Ramos (cell line): ENCODE data around the gene CHST4.
"Not testable (repeated sequence)": the region's sequence is repeated elsewhere in the genome, so short reads cannot be mapped to it uniquely, and the experiment has no call there.

ENCODE experiments used
- in situ Hi-C: fragments of 300-500 bp; cut with MboI; formaldehyde crosslinking; loops from one replicate; pipeline ENCODE4 v1.14.3; 2022; ENCODE audit warnings: low sequenced_read_pairs; ENCODE audit not compliant: unreplicated experiment

CHST4 gene

DNA sequence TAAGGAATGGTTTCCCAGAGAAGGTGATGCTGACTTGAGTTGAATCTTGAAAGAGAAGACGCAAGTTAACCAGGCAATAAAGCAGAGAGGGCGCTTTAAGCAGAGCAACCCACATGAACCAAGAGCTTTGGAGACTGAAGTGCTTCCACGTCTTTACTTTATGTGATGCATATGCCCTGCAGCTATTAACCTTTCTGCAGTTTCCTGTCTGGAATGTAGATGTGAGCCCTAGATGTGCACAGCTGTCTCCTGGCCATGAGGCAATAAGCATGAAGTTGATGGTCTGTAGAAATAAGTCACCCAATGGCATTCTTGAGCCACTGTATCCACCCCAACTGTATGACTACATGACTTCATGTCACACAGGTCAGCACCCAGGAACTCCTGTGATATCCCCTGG lies 5.7 kb upstream of the CHST4 start:
- in situ Hi-C loops: no loop called here

DNA sequence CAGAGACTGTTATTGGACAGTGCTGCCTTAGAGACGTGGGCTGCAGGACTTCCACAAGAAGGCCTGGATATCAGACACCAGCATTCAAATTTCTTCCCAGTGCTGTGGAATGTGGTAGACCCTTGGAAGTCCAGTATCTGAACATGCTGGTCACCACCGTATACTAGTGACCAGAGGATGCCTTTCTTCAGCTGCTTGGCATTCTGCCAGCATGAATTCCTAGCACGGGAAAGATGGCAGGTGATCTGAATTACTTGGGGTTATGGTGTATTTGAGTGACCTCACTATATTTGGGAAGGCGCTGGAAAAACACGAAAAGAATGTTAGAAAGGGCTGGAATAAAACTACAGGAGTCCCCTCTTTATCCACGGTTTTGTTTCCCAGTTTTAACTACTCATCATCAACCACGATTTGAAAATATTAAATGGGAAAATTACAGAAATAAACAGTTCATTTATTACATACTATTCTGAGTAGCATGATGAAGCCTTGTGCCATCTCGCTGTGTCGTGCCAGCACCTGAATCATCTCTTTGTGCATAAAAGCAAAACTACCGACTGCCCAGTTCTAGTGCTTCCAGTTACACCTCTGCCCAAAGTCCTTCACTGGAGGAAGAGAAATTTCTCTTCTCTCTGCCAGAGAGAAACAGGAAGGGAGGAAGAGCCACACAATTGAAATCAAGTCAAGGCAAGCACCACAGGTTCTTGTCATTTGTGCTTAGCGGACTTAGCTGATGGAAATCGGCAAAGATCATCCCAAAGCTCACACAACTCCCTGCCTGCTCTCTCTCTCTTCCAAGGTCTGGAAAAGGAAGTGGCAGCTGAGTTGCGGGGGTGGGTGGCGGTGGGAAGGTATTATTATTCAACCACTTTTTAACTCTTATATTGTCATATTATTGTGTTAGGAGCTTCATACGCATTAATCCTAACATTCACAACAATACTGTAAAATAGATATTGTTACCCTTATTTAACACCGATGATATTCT lies 1.4 kb upstream of the CHST4 start:
- in situ Hi-C loops: no loop called here

DNA sequence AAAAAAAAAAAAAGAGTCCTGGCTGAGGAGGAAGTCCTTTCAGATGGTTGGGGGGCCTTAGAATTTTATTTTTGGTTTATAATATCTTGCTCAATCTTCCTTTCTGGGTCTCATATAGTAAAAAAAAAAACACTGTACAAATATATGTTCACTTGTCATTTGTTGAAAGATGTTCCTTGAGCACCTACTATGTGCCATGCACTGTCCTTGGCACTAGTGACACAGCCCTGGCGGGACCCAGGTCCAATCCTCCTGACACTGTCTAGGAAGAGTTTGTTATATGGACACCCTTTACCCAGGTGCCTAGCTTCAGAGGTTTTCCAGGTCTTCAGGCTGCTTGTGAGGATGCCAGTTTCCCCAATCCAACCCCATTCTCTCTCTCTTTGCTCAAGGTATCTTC lies 2.0 kb downstream of the CHST4 start:
- in situ Hi-C loops: no loop called here

DNA sequence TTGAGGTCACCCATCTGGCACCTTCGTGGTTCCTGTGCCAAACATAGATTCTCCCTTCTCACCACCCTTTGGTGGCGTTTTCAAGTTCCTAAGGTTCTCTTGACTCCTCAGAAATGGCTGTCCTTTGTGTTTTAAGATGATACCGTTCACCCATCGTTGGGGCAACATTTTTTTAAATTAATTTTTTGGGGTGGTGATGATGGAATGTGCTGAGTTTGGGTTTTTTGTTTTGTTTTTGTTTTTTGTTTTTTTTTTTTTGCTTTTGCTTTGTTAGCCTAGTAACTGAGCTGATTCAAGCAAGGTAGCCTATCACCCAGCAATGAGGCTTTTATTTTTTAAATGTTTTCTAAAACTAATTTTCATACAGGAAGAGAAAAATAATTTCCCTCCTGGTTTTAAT lies 2.6 kb downstream of the CHST4 start:
- in situ Hi-C loops: no loop called here

DNA sequence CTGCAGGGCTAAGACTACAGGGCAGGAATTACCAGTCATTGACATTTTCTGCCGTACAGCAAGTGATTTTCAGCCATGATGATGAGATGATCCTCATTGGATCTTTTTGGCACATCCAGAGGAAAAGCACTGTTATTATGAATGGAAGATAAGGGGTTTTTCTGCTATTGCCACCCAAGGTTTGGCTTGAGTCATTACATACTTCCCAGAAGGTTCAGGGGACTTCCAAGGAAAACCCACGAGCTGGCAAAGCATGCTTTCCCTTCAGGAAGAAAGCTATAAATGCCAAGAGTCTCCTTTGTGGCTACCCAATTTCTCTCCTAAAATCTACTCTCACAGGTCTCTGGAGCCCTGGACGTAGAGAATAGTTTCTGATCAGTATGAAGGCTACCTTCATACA lies 6.1 kb downstream of the CHST4 start:
- in situ Hi-C loops: no loop called here

DNA sequence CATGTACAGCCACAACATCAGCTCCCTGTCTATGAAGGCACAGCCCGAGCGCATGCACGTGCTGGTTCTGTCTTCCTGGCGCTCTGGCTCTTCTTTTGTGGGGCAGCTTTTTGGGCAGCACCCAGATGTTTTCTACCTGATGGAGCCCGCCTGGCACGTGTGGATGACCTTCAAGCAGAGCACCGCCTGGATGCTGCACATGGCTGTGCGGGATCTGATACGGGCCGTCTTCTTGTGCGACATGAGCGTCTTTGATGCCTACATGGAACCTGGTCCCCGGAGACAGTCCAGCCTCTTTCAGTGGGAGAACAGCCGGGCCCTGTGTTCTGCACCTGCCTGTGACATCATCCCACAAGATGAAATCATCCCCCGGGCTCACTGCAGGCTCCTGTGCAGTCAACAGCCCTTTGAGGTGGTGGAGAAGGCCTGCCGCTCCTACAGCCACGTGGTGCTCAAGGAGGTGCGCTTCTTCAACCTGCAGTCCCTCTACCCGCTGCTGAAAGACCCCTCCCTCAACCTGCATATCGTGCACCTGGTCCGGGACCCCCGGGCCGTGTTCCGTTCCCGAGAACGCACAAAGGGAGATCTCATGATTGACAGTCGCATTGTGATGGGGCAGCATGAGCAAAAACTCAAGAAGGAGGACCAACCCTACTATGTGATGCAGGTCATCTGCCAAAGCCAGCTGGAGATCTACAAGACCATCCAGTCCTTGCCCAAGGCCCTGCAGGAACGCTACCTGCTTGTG lies 10.7 kb downstream of the CHST4 start:
- in situ Hi-C loops: no loop called here

DNA sequence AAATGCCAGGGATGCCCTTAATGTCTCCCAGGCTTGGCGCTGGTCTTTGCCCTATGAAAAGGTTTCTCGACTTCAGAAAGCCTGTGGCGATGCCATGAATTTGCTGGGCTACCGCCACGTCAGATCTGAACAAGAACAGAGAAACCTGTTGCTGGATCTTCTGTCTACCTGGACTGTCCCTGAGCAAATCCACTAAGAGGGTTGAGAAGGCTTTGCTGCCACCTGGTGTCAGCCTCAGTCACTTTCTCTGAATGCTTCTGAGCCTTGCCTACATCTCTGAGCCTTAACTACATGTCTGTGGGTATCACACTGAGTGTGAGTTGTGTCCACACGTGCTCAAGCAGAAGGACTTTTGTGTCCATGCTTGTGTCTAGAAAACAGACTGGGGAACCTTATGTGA lies 11.4 kb downstream of the CHST4 start:
- in situ Hi-C loops: no loop called here

DNA sequence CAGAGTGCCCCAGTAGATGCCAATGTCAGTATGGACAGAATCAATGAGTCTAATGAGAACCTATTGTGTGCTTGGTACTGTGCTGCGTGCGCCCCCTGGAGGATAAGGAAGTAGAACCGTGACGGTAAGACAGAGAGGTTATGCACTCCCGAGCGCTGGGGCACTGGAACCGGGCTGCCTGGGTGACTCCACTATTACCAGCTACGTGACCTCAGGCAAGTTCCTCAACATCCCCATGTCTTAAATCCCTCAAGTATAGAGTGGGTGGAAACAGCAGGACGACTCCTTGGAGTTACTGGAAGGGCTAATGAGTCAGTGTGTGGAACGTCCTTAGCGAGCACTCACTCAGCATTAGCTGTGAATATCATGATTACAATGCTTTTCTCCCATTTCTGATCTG lies 16.2 kb downstream of the CHST4 start:
- in situ Hi-C loops: no loop called here

DNA sequence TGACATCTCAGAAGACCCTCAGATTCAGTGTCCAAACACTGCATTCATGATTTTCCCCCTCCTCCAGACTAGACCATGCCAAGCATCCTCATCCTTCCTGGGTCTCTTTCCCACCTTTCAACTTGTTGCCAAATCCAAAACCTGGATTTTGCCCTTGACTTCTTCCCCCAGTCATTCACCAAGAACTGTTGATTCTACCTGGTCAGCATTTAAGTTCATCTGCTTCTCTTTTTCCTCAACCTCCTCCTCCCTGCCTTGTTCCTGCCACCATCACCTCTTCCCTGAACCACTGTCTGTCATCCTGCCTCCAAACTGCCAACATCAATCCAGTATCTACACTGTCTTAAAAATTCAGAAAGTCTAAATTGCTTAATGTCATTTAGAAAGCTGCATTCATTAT lies 20.9 kb downstream of the CHST4 start:
- in situ Hi-C loops: no loop called here

DNA sequence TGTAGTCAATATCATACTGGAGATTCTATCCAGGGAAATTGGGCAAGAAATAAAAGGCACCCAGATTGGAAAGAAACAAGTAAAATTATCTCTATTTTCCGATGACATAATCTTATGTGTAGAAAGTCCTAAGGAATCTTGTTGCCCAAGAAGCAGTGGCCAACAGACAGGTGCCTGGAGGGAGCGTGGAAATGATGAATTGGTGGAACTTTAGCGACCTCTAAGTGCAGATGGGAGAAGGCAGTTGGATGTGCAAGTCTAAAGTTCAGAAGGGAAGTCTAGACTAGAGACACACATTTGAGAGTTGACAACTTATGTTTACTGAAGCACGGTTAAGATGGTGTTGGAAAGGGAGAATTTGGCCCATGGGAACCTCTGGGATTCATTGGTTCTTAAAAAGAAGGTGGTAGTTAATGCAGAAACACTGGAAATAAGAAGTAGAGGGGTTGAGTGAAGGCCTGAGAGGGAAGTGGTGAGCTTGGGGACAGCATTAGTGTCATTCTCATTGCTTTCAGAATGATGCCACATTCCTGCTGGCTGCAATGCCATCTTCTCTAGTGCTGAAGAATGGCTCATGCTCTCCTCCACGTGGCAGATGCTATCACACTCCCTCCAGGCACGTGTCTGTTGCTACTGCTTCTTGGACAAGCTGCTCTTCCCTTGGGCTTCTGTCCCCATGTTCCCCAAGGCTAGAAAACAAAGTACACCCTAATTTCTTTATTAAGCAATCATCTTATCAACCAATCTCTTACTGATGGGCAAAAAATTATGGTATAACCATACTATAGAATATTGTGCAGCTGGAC lies 26.7 kb downstream of the CHST4 start:
- in situ Hi-C loops: no loop called here

DNA sequence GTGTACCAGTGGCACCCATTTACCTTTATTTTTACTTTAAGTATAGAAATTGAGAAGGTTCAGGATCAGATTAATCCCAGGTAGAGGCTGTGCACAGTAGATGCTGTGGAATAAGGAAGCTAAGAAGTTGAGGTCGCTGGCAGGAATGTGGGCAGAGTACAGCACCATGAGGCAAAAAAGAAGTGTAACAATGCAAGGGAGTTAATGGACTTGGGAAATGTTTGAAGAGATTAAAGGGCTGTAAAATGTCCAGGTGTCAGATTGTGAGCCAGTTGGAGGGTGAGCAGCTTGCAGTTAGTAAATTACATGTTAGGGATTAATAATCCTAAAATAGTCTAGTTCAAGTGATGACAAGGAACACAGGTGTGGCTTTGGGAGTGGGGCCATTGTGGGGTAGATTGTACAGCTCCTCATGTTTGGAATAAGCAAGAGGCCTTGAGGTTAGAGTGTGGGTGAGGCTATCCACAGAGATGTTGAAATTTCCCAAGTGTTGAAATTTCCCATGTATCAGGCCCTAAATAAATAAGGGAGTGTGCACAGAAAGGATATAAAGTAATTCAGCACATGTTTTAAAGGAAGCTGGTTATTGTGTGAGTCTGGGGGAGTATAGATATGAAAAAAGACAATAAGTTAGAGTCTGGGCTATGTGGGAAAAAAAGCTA lies 29.1 kb downstream of the CHST4 start:
- in situ Hi-C loops: no loop called here

DNA sequence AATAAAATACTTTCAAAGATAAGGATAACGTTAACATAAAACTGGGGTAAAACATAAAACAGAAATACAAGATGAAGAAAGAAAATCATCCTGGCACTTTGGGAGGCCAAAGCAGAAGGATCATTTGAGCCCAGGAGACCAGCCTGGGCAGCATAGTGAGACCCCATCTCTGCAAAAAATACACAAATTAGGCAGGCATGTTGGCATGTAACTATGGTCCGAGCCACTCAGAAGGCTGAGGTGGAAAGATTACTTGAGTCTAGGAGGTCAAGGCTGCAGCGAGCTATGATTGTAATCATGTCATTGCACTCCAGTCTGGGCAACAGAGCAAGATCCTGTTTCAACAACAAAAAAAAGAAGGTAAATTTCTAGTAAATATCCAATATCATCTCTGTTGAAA lies 31.1 kb downstream of the CHST4 start:
- in situ Hi-C loops: no loop called here

DNA sequence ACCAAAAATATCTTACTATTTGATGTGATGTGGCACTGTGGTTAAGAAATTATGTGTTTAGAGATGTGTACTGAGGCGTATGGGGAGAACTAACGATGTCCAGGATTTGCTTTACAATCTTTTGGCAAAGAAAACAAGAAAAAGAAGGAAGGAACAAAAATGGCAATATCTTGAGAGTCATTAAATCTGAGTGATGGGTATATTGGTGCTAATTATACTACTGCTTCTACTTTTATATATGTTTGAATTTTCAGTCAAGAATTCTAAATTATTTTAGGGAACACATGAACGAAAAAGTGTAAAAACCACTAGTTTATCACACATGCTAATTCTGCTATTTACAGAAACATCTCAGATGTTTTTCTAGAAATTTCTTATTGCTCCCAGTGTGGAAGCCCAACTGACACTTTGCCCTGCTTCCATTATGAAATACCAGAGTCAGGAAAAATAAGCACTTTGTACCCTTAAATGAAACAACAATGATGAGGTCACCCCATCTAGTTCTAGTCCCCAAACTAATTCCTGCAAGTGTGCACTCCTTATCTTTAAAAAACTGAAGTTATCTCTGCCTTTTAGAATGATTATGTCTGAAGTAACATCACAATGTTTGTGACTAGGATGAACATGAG lies 31.8 kb downstream of the CHST4 start:
- in situ Hi-C loops: no loop called here

DNA sequence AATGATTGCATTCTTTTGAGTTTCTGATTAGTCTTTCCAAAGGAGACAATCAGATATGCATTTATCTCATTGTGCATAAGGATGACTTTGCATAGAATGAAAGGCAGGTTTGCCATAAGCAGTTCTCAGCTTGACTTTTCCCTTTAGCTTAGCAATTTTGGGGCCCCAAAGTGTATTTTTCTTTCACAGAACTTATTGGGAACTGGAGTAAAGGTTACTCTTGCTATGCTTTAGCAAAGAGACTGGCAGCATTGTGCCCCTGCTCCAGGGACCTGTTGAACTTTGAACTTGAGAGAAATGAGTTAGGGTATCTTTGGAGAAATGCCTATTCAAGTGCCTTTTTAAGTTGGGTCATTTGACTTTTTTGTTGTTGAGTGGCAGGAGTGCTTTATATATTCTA lies 33.6 kb downstream of the CHST4 start:
- in situ Hi-C loops: no loop called here

DNA sequence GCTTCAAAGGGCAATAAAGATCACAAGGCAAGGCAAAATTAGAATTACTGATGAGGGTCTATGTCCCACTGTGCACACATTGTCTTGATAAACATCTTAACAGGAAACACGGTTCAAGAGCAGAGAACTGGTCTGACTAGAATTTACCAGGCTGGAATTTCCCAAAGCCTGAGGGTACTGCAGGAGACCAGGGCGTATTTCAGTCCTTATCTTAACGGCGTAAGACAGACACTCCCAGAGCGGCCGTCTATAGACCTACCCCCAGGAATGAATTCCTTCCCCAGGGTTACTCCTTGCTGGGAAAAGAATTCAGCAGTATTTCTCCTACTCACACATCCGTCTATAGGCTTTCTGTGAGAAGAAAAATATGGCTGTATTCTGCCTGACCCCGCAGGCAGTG lies 35.7 kb downstream of the CHST4 start:
- in situ Hi-C loops: not testable (repeated sequence)

DNA sequence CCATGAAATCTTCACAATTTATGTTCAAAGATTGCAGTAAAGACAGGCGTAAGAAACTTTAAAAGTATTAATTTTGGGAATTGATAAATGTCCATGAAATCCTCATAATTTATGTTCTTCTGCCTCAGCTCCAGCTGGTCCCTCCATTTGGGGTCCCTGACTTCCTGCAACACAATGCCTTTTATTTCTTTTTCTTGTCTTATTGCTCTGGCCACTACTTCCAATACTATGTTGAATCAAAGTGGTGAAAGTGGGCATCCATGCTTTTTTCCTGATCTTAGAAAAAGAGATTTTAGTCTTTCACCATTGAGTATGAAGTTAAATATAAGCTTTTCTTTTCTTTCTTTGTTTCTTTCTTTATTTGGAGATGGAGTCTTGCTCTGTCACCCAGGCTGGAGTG lies 36.3 kb downstream of the CHST4 start:
- in situ Hi-C loops: no loop called here

DNA sequence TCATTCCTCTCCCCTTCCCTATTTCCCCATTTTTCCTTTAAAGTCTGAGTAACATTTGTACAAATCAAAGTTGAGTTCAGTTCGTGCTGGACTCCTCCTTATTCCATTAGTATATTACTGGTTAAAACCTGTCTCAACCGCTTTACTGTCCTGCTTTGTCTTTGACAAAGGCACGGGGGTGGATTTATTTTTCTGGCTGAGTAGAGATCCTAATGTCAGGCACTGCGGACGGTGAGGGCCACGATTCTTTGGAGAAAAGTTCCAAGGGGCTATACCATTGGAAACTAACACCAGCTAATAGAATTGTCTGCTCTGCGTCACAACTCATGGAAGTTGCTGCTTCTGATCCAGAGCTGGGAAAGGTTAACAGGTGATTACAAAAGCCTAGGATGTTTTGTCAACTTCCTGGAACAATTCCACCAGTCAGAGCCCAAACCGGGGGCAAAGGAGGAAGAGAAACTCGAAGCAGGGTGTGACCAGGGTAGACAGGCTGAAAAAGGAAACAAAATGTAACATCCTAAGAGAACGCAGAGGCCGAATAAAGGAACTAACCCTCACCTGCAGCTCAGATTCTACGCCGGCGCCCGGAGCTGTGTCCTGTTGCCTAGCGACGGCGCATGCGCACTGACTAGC lies 38.2 kb downstream of the CHST4 start:
- in situ Hi-C loops: no loop called here

DNA sequence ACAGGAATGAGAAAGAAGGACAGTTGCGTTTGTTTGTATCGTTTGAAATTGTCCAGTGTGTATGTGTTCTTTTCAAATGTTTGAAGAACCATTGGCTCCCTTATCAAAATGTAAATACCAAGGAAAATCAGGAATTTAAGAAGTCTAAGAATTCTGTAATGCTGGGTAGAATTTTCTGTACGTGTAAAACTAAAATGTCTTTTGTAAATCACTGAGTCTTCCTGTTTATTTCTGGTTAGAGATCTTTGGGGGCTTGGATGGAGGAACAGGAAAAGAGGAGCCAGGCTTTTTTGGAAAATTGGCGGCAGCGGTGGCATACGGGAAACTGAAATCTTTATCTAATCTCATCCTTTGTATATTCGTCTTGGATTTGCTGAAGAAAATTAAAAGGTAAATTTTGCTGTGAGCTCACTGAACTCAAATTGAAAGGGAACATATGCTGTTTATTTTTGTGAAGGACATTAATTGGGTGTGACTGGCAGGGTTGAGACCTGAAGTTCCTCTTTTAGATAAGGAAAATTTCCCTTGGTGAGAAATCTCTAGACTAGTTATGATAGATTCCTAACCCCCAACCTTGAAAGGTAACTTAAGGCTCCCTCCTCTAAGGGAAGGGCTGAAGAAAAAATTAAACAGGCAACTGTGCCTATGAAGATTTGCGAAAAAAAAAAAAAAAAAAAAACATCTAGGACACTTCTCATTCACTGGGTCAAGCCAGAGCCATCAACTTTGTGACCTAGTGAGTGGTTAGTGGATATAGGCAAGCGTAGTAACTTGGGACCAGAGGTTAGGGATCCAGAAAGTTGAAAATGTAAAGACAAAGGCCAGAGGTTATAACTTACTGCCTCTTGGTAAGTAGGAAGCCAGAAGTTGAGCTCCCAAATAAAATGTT lies 39.8 kb downstream of the CHST4 start:
- in situ Hi-C loops: no loop called here
